Measurements from ENCODE around the gene ASTL.

- TF ChIP-seq CTCF (IDR thresholded peaks at IDR 0.05; ENCODE audit: insufficient read depth, low read length) (no peak), POLR2AphosphoS5 (IDR thresholded peaks at IDR 0.05; ENCODE audit: low read depth) (no peak), REST (IDR thresholded peaks at IDR 0.05; ENCODE audit: insufficient replicate concordance, low read depth) (no peak), GABPA (IDR thresholded peaks at IDR 0.05; ENCODE audit: low read depth) (no peak), SPI1 (IDR thresholded peaks at IDR 0.05; ENCODE audit: borderline replicate concordance, low read depth) (no peak)
These were observed 14.4 kb downstream of the ASTL start for GRCh38 chr2:96123936-96124335.

All from HL-60 (cell line).